GM12892 (cell line): ENCODE results near the gene ITPR1.

Source experiments
- POLR2A ChIP-seq: IDR thresholded peaks from 2 replicates; pipeline ENCODE4 v1.6.1; 2011; ENCODE audit warnings: low read depth, low read length, control low read depth
- POLR2AphosphoS5 ChIP-seq: IDR thresholded peaks from 2 replicates; pipeline ENCODE4 v1.6.1; 2011; ENCODE audit warnings: low read depth, low read length, control low read depth
- TAF1 ChIP-seq: IDR thresholded peaks from 2 replicates; pipeline ENCODE4 v1.6.1; 2011; ENCODE audit warnings: low read depth, mild to moderate bottlenecking, control low read depth, low read length, borderline replicate concordance

GRCh38 chr3:4461468-4462090, 31.6 kb upstream of the ITPR1 start:
- TF ChIP-seq POLR2A (no peak), POLR2AphosphoS5 (no peak), TAF1 (no peak)
